ENCODE data around the gene A2ML1.

Gene A2ML1

DNA sequence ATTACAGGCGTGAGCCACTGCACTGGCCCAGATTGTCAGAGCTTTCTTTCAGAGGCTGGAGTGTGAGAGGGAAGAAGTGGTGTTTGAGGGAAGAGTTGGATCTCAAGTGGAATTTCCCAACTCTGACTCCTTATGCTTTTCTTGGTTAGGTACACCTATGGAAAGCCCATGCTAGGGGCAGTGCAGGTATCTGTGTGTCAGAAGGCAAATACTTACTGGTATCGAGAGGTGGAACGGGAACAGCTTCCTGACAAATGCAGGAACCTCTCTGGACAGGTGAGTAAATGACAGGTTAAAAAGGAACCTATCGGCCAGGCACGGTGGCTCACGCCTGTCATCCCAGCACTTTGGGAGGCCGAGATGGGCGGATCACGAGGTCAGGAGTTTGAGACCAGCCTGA is 14.9 kb downstream of the A2ML1 start:
- ATAC-seq: no peak
- TF ChIP-seq BACH2 (CRISPR knock-in tag; IDR thresholded peaks at IDR 0.05; ENCODE audit: borderline replicate concordance): no peak
- TF ChIP-seq, protein P1, sequence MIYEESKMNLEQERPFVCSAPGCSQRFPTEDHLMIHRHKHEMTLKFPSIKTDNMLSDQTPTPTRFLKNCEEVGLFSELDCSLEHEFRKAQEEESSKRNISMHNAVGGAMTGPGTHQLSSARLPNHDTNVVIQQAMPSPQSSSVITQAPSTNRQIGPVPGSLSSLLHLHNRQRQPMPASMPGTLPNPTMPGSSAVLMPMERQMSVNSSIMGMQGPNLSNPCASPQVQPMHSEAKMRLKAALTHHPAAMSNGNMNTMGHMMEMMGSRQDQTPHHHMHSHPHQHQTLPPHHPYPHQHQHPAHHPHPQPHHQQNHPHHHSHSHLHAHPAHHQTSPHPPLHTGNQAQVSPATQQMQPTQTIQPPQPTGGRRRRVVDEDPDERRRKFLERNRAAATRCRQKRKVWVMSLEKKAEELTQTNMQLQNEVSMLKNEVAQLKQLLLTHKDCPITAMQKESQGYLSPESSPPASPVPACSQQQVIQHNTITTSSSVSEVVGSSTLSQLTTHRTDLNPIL (CRISPR knock-in tag; IDR thresholded peaks at IDR 0.05; ENCODE audit: low read depth): no peak
- TF ChIP-seq, protein P2, sequence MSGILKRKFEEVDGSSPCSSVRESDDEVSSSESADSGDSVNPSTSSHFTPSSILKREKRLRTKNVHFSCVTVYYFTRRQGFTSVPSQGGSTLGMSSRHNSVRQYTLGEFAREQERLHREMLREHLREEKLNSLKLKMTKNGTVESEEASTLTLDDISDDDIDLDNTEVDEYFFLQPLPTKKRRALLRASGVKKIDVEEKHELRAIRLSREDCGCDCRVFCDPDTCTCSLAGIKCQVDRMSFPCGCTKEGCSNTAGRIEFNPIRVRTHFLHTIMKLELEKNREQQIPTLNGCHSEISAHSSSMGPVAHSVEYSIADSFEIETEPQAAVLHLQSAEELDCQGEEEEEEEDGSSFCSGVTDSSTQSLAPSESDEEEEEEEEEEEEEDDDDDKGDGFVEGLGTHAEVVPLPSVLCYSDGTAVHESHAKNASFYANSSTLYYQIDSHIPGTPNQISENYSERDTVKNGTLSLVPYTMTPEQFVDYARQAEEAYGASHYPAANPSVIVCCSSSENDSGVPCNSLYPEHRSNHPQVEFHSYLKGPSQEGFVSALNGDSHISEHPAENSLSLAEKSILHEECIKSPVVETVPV (CRISPR knock-in tag; IDR thresholded peaks at IDR 0.05): no peak
- no peak for TF ChIP-seq ZC3H10 (CRISPR knock-in tag; IDR thresholded peaks at IDR 0.05)
- TF ChIP-seq TCF4 (CRISPR knock-in tag; IDR thresholded peaks at IDR 0.05; ENCODE audit: borderline replicate concordance): no peak
- no peak for TF ChIP-seq RARB (CRISPR knock-in tag; IDR thresholded peaks at IDR 0.05)
- no peak for TF ChIP-seq PPARA (CRISPR knock-in tag; IDR thresholded peaks at IDR 0.05; ENCODE audit: borderline replicate concordance)
- no peak for TF ChIP-seq CSDC2 (CRISPR knock-in tag; IDR thresholded peaks at IDR 0.05)
- no peak for TF ChIP-seq ZFP3 (CRISPR knock-in tag; IDR thresholded peaks at IDR 0.05)
- TF ChIP-seq SNAI2 (CRISPR knock-in tag; IDR thresholded peaks at IDR 0.05): no peak
- no peak for TF ChIP-seq GLIS3 (CRISPR knock-in tag; IDR thresholded peaks at IDR 0.05)
- no peak for TF ChIP-seq ZFP30 (CRISPR knock-in tag; IDR thresholded peaks at IDR 0.05)
- no peak for TF ChIP-seq TOX (CRISPR knock-in tag; IDR thresholded peaks at IDR 0.05; ENCODE audit: borderline replicate concordance)
- TF ChIP-seq ISL1 (CRISPR knock-in tag; IDR thresholded peaks at IDR 0.05): no peak
- TF ChIP-seq ARNTL (CRISPR knock-in tag; IDR thresholded peaks at IDR 0.05; ENCODE audit: borderline replicate concordance, low read depth): no peak

DNA sequence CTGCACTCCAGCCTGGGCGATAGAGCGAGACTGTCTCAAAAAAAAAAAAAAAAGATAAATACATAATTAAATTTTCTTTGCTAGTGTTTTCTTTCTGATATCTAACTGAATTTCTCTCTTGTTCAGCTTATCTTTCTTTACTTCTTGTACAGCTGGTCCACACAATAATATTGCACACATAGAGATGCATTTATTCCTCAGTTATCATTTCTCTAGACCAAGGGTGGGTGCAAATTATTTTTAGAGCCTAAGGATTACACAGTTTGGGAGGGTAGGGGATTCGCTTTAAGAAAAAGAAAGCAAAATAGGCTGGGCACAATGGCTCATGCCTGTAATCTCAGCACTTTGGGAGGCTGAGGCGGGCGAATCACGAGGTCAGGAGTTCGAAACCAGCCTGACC is 17.9 kb downstream of the A2ML1 start:
- no peak for TF ChIP-seq GLIS3 (CRISPR knock-in tag; IDR thresholded peaks at IDR 0.05)
- TF ChIP-seq ESRRG (CRISPR knock-in tag; IDR thresholded peaks at IDR 0.05): no peak
- no peak for TF ChIP-seq ZNF70 (CRISPR knock-in tag; IDR thresholded peaks at IDR 0.05)
- TF ChIP-seq TOX (CRISPR knock-in tag; IDR thresholded peaks at IDR 0.05; ENCODE audit: borderline replicate concordance): no peak
- TF ChIP-seq, protein P2 (CRISPR knock-in tag; IDR thresholded peaks at IDR 0.05): no peak
- TF ChIP-seq, protein P3, sequence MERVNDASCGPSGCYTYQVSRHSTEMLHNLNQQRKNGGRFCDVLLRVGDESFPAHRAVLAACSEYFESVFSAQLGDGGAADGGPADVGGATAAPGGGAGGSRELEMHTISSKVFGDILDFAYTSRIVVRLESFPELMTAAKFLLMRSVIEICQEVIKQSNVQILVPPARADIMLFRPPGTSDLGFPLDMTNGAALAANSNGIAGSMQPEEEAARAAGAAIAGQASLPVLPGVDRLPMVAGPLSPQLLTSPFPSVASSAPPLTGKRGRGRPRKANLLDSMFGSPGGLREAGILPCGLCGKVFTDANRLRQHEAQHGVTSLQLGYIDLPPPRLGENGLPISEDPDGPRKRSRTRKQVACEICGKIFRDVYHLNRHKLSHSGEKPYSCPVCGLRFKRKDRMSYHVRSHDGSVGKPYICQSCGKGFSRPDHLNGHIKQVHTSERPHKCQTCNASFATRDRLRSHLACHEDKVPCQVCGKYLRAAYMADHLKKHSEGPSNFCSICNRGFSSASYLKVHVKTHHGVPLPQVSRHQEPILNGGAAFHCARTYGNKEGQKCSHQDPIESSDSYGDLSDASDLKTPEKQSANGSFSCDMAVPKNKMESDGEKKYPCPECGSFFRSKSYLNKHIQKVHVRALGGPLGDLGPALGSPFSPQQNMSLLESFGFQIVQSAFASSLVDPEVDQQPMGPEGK (CRISPR knock-in tag; IDR thresholded peaks at IDR 0.05; ENCODE audit: borderline replicate concordance): no peak
- no peak for TF ChIP-seq ZFP30 (CRISPR knock-in tag; IDR thresholded peaks at IDR 0.05)
- no peak for TF ChIP-seq ISL1 (CRISPR knock-in tag; IDR thresholded peaks at IDR 0.05)
- TF ChIP-seq, protein P4, sequence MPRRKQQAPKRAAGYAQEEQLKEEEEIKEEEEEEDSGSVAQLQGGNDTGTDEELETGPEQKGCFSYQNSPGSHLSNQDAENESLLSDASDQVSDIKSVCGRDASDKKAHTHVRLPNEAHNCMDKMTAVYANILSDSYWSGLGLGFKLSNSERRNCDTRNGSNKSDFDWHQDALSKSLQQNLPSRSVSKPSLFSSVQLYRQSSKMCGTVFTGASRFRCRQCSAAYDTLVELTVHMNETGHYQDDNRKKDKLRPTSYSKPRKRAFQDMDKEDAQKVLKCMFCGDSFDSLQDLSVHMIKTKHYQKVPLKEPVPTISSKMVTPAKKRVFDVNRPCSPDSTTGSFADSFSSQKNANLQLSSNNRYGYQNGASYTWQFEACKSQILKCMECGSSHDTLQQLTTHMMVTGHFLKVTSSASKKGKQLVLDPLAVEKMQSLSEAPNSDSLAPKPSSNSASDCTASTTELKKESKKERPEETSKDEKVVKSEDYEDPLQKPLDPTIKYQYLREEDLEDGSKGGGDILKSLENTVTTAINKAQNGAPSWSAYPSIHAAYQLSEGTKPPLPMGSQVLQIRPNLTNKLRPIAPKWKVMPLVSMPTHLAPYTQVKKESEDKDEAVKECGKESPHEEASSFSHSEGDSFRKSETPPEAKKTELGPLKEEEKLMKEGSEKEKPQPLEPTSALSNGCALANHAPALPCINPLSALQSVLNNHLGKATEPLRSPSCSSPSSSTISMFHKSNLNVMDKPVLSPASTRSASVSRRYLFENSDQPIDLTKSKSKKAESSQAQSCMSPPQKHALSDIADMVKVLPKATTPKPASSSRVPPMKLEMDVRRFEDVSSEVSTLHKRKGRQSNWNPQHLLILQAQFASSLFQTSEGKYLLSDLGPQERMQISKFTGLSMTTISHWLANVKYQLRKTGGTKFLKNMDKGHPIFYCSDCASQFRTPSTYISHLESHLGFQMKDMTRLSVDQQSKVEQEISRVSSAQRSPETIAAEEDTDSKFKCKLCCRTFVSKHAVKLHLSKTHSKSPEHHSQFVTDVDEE (CRISPR knock-in tag; IDR thresholded peaks at IDR 0.05): no peak
- TF ChIP-seq, protein P5, sequence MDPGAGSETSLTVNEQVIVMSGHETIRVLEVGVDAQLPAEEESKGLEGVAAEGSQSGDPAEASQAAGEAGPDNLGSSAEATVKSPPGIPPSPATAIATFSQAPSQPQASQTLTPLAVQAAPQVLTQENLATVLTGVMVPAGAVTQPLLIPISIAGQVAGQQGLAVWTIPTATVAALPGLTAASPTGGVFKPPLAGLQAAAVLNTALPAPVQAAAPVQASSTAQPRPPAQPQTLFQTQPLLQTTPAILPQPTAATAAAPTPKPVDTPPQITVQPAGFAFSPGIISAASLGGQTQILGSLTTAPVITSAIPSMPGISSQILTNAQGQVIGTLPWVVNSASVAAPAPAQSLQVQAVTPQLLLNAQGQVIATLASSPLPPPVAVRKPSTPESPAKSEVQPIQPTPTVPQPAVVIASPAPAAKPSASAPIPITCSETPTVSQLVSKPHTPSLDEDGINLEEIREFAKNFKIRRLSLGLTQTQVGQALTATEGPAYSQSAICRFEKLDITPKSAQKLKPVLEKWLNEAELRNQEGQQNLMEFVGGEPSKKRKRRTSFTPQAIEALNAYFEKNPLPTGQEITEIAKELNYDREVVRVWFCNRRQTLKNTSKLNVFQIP (CRISPR knock-in tag; IDR thresholded peaks at IDR 0.05; ENCODE audit: borderline replicate concordance, low read depth): no peak
- TF ChIP-seq CSDC2 (CRISPR knock-in tag; IDR thresholded peaks at IDR 0.05): no peak
- no peak for TF ChIP-seq ZC3H10 (CRISPR knock-in tag; IDR thresholded peaks at IDR 0.05)
- no peak for TF ChIP-seq OSR1 (CRISPR knock-in tag; IDR thresholded peaks at IDR 0.05)
- TF ChIP-seq ZNF8 (CRISPR knock-in tag; IDR thresholded peaks at IDR 0.05): no peak
- TF ChIP-seq TCF4 (CRISPR knock-in tag; IDR thresholded peaks at IDR 0.05; ENCODE audit: borderline replicate concordance): no peak
- TF ChIP-seq SNAI2 (CRISPR knock-in tag; IDR thresholded peaks at IDR 0.05): no peak
- no peak for TF ChIP-seq BACH2 (CRISPR knock-in tag; IDR thresholded peaks at IDR 0.05; ENCODE audit: borderline replicate concordance)
- no peak for TF ChIP-seq ARNTL (CRISPR knock-in tag; IDR thresholded peaks at IDR 0.05; ENCODE audit: borderline replicate concordance, low read depth)
- TF ChIP-seq, protein P1 (CRISPR knock-in tag; IDR thresholded peaks at IDR 0.05; ENCODE audit: low read depth): no peak
- ATAC-seq: no peak

All from SK-N-SH treated with all-trans-retinoic acid at 6 μM for 48 hours (cell line).